Kidney glomerular epithelial cell (primary cell): Measurements from ENCODE around the gene CMPK2.

ENCODE experiments used
- DNase-seq: peaks from one replicate; lab custom pipeline; 2025; lab: John Stamatoyannopoulos, UW

Gene CMPK2

DNA sequence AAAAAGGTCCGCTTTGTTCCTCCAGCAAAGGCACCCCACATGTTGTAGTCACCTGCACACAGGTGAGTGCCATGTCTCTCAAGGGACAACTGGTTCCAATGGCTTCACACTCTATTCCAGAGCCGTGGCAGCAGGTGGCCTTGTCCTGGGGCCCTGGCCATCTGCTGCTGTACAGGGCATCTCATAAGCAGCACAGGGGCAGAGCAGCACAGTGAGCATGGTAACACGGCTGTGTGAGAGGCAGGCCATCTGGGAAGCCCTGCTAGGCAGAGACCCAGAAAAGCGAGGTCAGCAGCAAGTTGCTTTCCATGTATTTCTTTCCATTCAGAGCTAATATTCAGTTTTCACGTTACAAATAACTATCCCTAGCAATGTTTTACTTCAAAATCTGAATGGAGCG, 54.7 kb downstream of the CMPK2 start:
- no peak for DNase-seq

DNA sequence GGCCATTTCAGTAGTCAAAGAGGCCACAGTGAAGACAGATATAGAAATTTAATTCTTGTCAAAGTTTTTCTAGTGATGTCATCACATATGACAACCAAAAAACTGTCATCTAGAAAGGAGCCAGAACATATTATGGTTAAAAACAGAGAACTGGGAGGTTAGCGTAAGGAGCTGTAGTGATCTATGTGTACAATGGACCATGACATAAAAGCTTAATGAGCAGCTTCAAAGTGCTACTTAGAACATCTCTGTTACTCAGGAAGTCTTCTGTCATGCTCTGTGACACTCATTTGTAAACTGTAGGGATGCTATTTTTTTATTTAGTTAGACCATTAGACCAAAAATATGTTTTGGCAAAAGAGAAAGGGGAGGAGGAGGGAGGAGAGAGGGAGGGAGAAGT, 57.3 kb downstream of the CMPK2 start:
- DNase-seq: no peak

DNA sequence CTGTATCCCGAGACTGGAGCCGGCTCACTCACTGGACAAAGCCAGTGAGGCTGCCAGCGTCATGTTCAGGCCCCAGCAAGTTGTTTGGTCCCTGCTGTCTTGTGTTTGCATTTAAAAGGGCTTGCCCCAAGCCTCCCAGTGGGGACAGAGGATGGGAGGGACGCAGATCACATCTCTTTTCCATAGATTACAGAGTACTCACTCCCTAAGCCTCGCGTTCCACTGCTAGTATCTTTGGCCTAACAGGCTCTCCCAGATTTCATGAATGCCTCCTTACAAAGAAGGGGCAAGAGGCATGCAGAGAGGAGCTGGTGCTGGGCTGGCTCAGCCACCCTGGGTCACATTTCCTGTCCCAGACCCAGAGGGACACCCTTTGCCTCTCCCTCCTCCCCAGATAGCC, 59.1 kb downstream of the CMPK2 start:
- DNase-seq: no peak

DNA sequence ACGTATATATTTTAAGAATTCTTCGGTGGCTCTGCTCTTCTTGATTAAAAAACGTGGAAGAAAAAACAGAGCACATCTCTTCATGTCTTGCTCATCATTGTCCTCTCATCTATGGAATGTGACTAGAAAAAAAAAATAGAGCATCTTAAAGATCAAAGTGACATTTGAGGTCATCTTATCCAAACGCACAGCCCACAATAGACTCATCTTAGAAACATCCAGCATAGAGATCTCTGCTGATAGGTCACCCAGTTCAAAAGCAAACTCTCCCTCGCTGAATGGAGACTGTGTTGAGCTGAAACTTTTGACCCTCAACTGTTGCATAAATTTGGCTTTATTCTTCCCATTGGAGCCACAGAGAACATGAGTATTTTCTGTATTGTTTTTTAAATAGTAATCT, 65.2 kb downstream of the CMPK2 start:
- DNase-seq: peak; percentile 19
